Activated naive CD4-positive, alpha-beta T cell treated with anti-CD3 and anti-CD28 coated beads, Interleukin-2, amount 50 U/mL, for 72 hours (primary cell): ENCODE data around the gene GABARAPL1. TPM values are rescaled to one million over a fixed set of nuclear protein-coding genes. Genes with fewer than 3 reads are reported as not detected.
A peak's percentile ranks its signal among the peaks of the same experiment; 100 is the strongest.
"Not testable (repeated sequence)": the region's sequence is repeated elsewhere in the genome, so short reads cannot be mapped to it uniquely, and the experiment has no call there.

ENCODE experiments used
- ATAC-seq, 2 donors: fragments of 150-1000 bp; cut with Tn5 transposase; 2 replicates each; pipeline ENCODE4 v1.10.0; 2021; ENCODE audit warnings: mild to moderate bottlenecking in 2 of 2, moderate library complexity in 2 of 2
- DNase-seq, 2 donors: peaks; one replicate each; pipeline ENCODE4 v3.0.0; 2021 to 2022; ENCODE audit warnings: low spot score in 2 of 2
- H3K27ac Mint-ChIP-seq, 2 donors: one replicate each; pipeline ENCODE4 v1.8.0; 2022; ENCODE audit warnings: mild to moderate bottlenecking in 2 of 2, mixed read lengths in 2 of 2
- H3K36me3 Mint-ChIP-seq, 2 donors: one replicate each; pipeline ENCODE4 v1.8.0; 2022; ENCODE audit warnings: mixed read lengths in 2 of 2
- H3K9me3 Mint-ChIP-seq, 2 donors: one replicate each; pipeline ENCODE4 v1.8.0; 2022; ENCODE audit warnings: mixed read lengths in 2 of 2
- total RNA-seq, 2 donors: library from RNA; stranded (reverse); gene quantifications; one replicate each; pipeline ENCODE4 v1.2.3, GENCODE V29; 2022

The GABARAPL1 gene
- total RNA-seq, 2 donors from 2014 or later: 3.6 to 11.0 TPM

DNA sequence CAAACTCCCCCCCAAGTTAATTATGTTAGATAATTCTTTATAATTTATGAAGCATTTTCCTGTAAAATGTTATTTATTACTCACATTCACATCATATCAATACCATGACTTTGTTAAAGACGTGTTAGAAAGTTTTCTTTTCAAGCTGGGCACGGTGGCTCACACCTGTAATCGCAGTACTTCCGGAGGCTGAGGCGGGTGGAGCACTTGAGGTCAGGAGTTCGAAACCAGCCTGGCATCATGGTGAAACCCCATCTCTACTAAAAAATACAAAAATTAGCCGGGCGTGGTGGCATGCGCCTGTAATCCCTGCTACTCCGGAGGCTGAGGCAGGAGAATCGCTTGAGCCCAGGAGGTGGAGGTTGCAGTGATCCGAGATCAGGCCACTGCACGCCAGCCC is 3.3 kb downstream of the GABARAPL1 start:
- H3K9me3 Mint-ChIP-seq, H3K36me3 Mint-ChIP-seq, ATAC-seq, DNase-seq, H3K27ac Mint-ChIP-seq: not testable (repeated sequence)

DNA sequence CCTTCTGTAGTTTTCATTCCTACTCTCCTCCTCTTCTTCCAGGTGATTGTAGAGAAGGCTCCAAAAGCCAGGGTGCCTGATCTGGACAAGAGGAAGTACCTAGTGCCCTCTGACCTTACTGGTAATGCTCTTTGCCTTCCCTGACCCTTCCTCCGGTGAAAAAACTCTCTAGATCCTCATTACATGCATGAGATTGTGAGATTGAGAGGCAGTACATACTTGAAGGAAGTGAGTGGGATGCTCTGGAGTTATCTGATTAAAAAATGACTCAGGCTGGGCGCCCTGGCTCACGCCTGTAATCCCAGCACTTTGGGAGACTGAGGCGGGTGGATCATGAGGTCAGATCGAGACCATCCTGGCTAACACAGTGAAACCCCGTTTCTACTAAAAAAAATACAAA is 5.3 kb downstream of the GABARAPL1 start:
- no peak for ATAC-seq
- Mint-ChIP-seq H3K27ac (no peak overlapping the region), H3K9me3 (no peaks in the 10 kb centered on the region), H3K36me3 (no peaks in the 10 kb centered on the region)
- DNase-seq: no peak

DNA sequence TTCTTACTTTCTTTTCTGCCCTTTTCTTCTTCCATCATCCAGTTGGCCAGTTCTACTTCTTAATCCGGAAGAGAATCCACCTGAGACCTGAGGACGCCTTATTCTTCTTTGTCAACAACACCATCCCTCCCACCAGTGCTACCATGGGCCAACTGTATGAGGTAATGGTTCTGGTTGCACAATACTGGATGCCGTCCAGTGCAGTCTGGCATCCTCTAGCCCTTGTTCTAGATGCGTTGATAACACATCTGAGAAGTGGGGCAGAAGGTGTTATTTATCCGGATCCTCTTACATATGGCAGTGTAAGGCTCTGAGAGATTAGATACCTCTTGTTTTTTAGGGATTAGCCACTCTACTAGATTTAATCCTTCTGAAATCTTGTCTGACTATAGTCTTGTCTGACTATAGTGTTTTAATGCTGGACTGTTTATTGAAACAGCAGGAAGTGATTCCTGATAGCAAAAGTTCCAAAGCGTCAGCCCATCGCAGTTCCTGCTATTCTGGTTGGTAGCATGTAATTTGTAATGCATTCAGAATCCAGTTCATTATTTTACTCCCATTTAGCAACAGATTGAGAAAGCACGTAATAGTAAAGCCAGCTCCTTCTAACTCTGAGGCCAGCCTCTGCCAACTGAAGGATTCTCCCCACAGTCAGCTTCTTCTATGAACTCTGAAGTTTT is 7.9 kb downstream of the GABARAPL1 start:
- Mint-ChIP-seq H3K36me3 (peaks cover 9 to 10% of the 10 kb centered on the region in 2 donors), H3K27ac (no peak overlapping the region), H3K9me3 (no peaks in the 10 kb centered on the region)
- no peak for DNase-seq
- ATAC-seq: no peak

DNA sequence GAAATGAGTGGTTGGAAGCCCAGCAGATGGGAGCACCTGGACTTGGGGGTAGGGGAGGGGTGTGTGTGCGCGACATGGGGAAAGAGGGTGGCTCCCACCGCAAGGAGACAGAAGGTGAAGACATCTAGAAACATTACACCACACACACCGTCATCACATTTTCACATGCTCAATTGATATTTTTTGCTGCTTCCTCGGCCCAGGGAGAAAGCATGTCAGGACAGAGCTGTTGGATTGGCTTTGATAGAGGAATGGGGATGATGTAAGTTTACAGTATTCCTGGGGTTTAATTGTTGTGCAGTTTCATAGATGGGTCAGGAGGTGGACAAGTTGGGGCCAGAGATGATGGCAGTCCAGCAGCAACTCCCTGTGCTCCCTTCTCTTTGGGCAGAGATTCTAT is 9.2 kb downstream of the GABARAPL1 start:
- Mint-ChIP-seq H3K36me3 (peaks cover 9 to 10% of the 10 kb centered on the region in 2 donors), H3K27ac (no peak overlapping the region), H3K9me3 (no peaks in the 10 kb centered on the region)
- no peak for ATAC-seq
- no peak for DNase-seq

DNA sequence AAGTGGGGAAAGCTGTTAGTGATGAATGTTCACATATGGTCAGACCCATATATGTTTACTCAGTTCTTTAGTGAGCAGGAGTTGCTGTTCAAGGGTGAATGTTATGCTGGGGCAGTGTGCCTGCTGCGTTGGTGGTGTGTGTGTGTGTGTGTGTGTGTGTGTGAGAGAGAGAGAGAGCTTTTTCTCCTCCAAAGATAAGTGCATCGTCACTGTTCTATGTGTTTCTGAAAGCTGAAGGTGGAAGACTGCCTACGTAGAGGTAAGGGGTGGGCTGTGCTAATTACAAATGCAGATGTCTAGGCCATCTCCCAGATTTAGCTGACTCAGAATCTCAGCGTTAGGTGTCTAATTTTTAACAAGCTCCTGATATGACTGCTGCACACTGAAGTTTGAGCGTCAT is 10.5 kb downstream of the GABARAPL1 start:
- no peak for ATAC-seq
- Mint-ChIP-seq H3K27ac (no peak overlapping the region), H3K9me3 (no peaks in the 10 kb centered on the region), H3K36me3 (peaks cover 9 to 10% of the 10 kb centered on the region in 2 donors)
- DNase-seq: no peak

DNA sequence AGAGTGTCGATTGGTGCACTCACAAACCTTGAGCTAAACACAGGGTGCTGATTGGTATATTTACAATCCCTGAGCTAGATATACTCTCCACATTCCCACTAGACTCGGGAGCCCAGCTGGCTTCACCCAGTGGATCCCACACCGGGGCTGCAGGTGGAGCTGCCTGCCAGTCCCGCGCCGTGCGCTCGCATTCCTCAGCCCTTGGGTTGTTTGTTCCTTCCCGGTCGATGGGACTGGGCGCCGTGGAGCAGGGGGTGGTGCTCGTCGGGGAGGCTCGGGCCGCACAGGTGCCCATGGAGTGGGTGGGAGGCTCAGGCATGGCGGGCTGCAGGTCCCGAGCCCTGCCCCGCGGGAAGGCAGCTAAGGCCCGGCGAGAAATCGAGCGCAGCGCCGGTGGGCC is 12.7 kb downstream of the GABARAPL1 start:
- not testable (repeated sequence) for DNase-seq, H3K36me3 Mint-ChIP-seq, H3K27ac Mint-ChIP-seq, ATAC-seq, H3K9me3 Mint-ChIP-seq

DNA sequence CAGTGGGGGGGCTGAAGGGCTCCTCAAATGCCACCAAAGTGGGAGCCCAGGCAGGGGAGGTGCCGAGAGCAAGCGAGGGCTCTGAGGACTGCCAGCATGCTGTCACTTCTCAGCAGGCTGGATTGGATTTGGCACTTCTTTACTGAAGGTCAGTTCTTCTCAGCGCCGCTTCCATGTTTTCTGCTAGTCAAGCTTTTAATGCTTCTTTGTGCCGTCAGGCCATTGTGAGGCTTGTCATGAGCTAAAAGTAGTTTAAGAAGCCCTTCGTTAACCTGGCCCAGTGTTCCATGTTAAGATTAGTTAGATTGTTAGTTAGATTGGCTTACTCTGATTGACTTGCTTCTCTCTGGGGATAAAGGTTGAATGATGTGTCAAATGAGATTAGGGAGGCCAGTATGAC is 13.4 kb downstream of the GABARAPL1 start:
- Mint-ChIP-seq H3K36me3 (peaks cover 9 to 10% of the 10 kb centered on the region in 2 donors), H3K9me3 (no peaks in the 10 kb centered on the region), H3K27ac (no peak overlapping the region)
- DNase-seq (no peak), ATAC-seq (no peak)

DNA sequence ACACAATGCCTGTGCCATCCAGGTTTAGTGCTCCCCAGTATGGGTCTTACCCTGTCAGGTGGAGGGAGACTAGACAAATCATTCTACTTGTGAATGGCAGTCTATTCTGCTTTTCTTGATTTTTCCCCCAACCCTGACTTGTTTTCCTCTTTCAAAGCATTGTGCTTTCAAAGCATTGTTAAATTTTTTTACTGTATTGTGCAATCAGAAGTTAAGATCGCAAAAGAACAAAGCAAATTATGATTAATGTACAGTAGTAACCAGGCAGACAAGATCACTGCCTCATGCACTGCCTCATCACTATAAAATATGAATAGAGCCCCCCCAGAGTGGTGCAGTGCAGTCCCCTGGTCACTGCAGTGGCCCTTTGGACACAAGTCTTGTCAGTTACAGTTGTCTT is 14.1 kb downstream of the GABARAPL1 start:
- ATAC-seq (no peak), DNase-seq (no peak)
- H3K36me3 Mint-ChIP-seq: peaks cover 9 to 10% of the 10 kb centered on the region in 2 donors
- H3K9me3 Mint-ChIP-seq: no peaks in the 10 kb centered on the region
- H3K27ac Mint-ChIP-seq: no peak overlapping the region

DNA sequence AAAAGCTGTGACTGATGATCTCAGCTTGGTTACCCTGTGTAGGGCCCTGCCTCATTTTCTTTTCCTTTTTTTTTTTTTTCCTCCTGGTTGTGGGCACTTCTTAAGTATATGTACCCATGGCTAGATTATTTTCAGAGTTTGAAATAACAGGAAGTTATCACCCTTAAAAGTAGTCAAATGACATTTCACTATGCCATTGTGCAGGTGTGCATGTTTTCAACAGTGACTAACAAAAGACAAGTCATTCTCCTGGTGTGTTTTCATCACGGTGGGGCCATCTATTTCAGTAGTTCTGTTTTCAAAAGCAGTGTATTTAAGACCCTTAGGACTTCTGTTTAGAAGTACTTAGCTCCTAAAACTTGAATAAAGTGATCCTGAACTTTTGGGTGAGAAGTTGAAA is 15.0 kb downstream of the GABARAPL1 start:
- Mint-ChIP-seq H3K9me3 (no peaks in the 10 kb centered on the region), H3K27ac (no peak overlapping the region), H3K36me3 (peaks cover 9 to 10% of the 10 kb centered on the region in 2 donors)
- DNase-seq (no peak), ATAC-seq (peak; percentile 33 to 94)

DNA sequence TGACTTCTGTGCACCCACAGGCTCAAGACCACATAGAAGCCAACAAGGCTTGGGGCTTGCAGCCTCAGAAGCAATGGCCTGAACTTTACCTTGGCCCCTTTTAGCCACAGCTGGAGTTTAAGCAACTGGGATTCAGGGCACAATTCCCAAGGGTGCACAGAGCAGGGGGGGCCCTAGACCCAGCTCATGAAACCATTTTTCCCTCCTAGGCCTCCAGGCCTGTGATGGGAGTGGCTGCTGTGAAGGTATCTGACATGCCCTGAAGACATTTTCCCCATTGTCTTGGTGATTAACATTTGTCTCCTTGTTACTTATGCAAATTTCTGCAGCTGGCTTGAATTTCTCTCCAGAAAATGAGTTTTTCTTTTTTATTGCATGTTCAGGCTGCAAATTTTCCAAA is 21.9 kb downstream of the GABARAPL1 start:
- Mint-ChIP-seq H3K27ac (no peak overlapping the region), H3K36me3 (peaks cover 0 to 25% of the 10 kb centered on the region in 2 donors), H3K9me3 (peaks cover 0 to 6% of the 10 kb centered on the region in 2 donors)
- no peak for ATAC-seq
- DNase-seq: no peak

DNA sequence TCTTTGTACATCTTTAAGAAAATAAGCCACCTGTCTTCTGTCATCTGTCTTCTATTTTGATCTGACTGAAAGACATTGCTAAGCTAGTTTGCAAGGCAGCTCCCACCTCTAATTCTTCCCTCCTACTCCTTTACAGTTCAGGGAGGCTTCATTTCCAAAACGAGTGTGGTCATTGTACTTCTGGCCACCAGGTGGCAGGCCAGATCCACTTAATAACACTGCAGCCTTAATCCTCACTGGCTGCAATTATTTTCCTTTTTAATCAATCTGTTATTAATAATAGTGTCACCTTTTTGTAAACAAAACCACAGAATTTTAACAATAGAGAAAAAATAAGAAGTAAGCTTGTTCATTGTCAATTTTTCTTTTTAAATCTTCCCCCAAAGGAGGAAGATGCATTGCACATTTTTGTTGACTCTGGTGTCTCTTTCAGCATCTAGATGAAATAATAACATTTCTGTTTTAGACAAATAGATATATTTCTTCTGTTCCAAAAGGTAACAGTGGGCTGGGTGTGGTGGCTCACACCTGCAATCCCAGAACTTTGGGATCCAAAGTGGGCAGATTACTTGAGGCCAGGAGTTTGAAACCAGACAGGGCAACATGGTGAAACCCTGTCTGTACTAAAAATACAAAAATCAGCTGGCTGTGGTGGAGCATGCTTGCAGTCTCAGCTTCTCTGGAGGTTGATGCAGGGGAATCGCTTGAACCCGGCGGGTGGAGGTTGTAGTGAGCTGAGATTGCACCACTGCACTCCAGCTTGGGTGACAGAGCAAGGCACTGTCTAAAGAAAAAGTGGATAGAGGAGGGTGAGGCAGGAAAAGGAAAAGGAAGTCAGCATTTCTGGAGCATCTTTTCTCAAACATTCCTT is 23.3 kb downstream of the GABARAPL1 start:
- DNase-seq (no peak), ATAC-seq (peak; percentile 49 to 62)
- peaks cover 0 to 25% of the 10 kb centered on the region in 2 donors for H3K36me3 Mint-ChIP-seq
- H3K27ac Mint-ChIP-seq: no peak overlapping the region
- H3K9me3 Mint-ChIP-seq: peaks cover 0 to 6% of the 10 kb centered on the region in 2 donors

DNA sequence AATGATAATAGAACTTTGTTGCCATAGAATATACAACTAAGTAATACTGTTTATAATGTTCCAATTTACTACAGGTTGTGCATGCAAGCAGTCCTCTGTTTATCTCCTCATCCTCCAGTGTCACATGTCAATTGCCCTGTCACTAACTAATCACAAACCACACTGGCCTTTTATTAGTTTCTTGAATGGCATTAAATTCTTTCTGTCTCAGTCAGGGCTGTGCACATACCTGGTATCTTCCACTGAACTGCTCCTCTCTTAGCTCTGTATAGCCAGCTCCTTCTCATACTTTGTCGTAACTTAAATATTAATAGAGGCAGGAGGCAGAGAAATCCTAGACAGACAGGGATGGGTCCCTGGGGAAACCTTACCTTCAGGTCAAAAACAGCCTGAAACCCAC is 24.0 kb downstream of the GABARAPL1 start:
- Mint-ChIP-seq H3K36me3 (peaks cover 0 to 25% of the 10 kb centered on the region in 2 donors), H3K27ac (no peak overlapping the region), H3K9me3 (peaks cover 0 to 6% of the 10 kb centered on the region in 2 donors)
- no peak for DNase-seq
- ATAC-seq: no peak

DNA sequence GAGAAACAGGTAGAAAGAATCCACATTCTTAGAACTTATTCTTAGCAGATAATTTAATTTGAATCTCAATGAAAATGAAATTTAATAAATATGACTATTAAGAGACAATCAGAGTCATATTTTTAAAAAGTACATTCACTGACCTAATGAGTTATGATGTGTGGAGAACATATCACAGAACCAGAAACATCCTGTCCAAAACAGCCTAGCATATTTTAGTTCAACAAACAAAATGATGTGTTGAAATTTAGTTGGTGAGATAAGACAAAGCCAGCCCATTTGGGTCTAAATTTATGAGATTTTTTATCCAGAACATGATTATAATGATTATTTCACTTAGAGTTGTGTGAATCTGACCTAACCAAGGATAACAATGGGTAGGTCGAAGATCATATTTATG is 25.8 kb downstream of the GABARAPL1 start:
- Mint-ChIP-seq H3K27ac (no peak overlapping the region), H3K9me3 (peaks cover 0 to 6% of the 10 kb centered on the region in 2 donors), H3K36me3 (peaks cover 0 to 23% of the 10 kb centered on the region in 2 donors)
- DNase-seq (no peak), ATAC-seq (no peak)

DNA sequence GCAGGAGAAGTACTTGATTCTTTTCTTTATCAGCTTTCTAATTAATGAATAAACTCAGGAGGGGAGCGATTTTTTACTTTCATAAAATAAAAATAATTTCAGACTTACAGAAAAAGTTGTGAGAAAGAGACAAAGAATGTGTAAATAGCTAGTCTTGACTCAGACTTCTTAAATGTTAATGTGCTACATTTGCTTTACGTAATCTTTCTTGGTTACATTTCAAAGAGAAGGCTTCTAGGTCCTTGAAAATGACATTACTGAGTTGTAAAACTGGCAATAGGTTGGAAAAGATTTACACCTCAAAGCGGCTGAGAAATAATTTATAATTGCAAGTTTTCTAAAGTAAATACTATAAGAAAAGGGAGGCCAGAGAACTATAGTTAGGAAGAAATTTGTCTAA is 28.6 kb downstream of the GABARAPL1 start:
- H3K36me3 Mint-ChIP-seq: peaks cover 0 to under 1% of the 10 kb centered on the region in 2 donors
- no peak for DNase-seq
- H3K27ac Mint-ChIP-seq: no peak overlapping the region
- no peak for ATAC-seq
- no peaks in the 10 kb centered on the region for H3K9me3 Mint-ChIP-seq

DNA sequence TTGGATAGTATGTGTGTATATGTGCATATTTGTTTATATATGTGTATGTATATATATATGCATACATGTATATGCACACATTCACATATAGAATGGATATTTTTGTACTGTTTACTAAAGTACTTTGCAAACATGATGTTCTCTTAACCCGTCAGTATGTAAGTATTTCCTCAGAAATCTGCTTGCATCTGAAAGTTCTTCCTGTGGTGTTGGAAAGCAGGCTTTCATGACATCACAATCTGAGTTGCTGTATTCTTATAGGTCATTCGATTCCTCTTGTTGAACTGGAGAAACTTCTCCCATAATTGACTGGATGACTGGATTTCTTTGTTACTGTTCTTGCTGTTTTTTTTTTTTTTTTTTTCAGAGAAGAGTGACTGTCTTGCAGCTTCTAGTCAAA is 29.1 kb downstream of the GABARAPL1 start:
- Mint-ChIP-seq H3K27ac (no peak overlapping the region), H3K36me3 (no peaks in the 10 kb centered on the region)

DNA sequence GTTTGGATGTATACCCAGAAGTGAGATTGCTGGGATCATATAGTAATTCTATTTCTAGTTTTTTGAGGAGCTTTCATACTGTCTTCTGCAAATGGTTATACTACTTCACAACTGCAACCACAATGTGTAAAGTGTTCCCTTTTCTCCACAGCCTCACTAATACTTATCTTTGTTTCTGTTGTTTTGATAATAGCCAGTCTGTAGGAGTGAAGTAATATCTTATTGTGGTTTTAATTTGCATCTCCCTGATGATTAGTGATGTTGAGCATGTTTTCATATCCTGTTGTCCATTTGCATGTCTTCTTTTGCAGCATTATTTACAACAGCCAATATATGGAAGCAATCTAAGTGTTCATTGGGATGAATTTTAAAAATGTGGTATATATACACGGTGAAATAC is 29.9 kb downstream of the GABARAPL1 start:
- Mint-ChIP-seq H3K27ac (no peak overlapping the region), H3K9me3 (no peaks in the 10 kb centered on the region), H3K36me3 (no peaks in the 10 kb centered on the region)
- ATAC-seq (no peak), DNase-seq (no peak)

More for the DNA sequence above, 29.1 kb downstream of the GABARAPL1 start:
- ATAC-seq (no peak), DNase-seq (no peak)
- H3K9me3 Mint-ChIP-seq: no peaks in the 10 kb centered on the region

DNA sequence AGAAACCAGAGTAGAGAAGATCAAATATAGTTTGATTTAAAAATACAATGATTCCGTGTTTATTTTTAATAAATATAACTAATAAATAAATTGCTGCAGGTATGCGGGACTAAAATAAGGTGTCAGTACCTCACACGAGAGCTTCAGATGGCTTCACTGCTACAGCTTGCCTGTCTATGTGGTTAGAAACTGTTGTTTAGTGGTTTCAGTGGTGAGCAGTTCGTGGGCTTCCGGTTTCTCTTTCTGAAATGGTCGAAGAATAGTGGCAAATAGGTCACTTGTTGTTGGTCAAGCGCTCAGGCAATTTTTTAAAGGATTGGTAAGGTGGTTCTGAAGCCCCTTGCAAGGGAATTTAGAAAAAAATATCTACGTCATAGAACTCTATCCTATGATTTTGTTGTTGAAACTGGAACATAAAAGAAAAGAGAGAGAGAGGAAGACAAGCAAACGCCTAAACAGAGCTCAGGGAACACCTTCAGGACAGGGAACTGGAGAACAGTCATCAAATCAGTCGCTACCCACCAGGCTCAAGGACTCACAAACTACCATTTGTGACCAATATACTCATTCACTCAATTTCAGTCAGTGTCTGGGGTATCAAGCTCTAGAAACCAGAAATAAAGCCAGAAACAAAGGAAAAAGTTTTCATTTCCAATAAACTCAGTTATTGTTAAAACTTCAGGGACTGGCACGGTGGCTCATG is 31.3 kb downstream of the GABARAPL1 start:
- Mint-ChIP-seq H3K9me3 (no peaks in the 10 kb centered on the region), H3K27ac (no peak overlapping the region)

More for the DNA sequence above, 31.3 kb downstream of the GABARAPL1 start:
- DNase-seq: no peak
- H3K36me3 Mint-ChIP-seq: no peaks in the 10 kb centered on the region
- ATAC-seq: no peak
